ENCODE results near the gene KCNQ1. TPM values are rescaled to one million over a fixed set of nuclear protein-coding genes. Genes with fewer than 3 reads are reported as not detected.

Gene KCNQ1
- total RNA-seq, 4 donors from 2014 or later, result 0.89 to 2.2 (median 1.3) TPM

DNA sequence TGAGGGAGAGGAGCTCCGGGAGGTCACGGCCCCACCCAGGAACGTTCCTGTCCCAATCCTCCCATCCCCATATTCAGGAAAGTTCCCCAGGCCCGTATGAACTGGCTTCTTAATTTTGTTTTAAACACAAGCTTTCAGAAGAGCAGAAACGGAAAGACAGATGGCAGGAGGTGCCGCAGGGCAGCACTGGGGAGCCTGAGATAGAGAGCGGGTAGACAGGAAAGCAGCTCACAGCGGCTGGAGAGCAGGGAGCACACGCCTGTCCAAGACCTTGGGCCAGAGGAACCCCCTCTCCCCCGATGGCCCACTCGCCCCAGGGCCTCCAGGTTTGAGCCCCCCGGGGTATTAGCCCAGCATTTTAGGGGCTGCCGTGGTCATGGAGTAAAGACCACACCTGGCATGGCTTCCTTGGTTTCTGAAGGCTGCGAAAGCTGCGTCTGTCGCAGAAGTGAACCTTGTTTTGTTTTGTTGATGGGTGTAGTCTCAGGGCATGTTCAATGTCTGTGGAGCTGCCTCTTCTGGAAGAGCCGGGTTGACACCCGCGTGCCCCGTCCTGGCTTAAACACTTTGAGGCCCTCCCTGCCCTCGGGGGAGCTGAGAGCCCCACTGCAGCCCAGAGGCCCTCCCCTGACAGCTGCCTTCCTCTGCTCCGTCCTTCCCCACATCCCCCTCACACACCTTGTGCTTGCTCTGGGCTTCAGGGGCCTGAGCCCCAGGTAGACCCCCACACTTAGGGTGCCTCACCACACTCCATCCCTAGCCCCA lies 272.9 kb downstream of the KCNQ1 start:
- WGBS, result 62% methylated on average over 12 of the region's 22 CpGs
- Histone ChIP-seq H3K4me1 (peaks cover 5% of the 10 kb centered on the region), H3K27ac (no peak overlapping the region), H3K36me3 (no peaks in the 10 kb centered on the region), H3K4me3 (no peak overlapping the region), H3K27me3 (no peaks in the 10 kb centered on the region), H3K9me3 (no peaks in the 10 kb centered on the region)
- no peak for TF ChIP-seq EP300 (IDR thresholded peaks at IDR 0.05)
- no peak for DNase-seq (ENCODE audit: low spot score in 2 of 2)

DNA sequence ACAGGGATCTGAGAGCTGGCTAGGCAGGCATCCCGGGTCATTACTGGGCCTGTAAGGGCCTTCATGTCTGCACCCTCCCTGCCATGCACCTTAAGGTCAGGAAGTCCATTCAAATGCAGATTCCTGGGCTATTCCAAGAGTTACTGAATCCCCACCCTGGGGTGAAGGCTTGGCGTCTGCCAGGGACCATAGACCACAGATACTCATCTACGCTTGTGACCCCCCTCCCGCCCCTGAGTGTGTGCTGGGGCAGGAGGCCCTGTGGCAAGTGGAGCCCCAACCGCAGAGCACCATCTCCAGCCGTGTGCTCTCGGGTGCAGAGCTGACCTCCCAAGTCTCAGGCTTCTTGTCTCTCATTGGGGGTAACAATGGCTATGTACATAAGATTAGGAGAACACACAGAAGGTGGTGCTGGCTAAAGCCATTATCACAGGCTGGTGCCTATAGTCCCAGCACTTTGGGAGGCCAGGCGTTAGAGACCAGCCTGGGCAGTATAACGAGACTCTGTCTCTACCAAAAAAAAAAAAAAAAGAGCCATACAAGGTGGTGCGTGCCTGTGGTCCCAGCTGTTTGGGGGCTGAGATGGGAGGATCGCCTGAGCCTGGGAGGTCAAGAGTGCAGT lies 274.1 kb downstream of the KCNQ1 start:
- H3K4me1 ChIP-seq, result peaks cover 5% of the 10 kb centered on the region
- TF ChIP-seq POLR2A (IDR thresholded peaks at IDR 0.05), result no peak
- no peak for TF ChIP-seq EP300 (IDR thresholded peaks at IDR 0.05)
- TF ChIP-seq, protein P1, sequence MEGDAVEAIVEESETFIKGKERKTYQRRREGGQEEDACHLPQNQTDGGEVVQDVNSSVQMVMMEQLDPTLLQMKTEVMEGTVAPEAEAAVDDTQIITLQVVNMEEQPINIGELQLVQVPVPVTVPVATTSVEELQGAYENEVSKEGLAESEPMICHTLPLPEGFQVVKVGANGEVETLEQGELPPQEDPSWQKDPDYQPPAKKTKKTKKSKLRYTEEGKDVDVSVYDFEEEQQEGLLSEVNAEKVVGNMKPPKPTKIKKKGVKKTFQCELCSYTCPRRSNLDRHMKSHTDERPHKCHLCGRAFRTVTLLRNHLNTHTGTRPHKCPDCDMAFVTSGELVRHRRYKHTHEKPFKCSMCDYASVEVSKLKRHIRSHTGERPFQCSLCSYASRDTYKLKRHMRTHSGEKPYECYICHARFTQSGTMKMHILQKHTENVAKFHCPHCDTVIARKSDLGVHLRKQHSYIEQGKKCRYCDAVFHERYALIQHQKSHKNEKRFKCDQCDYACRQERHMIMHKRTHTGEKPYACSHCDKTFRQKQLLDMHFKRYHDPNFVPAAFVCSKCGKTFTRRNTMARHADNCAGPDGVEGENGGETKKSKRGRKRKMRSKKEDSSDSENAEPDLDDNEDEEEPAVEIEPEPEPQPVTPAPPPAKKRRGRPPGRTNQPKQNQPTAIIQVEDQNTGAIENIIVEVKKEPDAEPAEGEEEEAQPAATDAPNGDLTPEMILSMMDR (IDR thresholded peaks at IDR 0.05), result no peak
- no peak for TF ChIP-seq POLR2AphosphoS5 (IDR thresholded peaks at IDR 0.05)
- no peak overlapping the region for H3K4me3 ChIP-seq
- no peak for DNase-seq (ENCODE audit: low spot score in 2 of 2)
- no peaks in the 10 kb centered on the region for H3K27me3 ChIP-seq
- no peaks in the 10 kb centered on the region for H3K9me3 ChIP-seq
- no peaks in the 10 kb centered on the region for H3K36me3 ChIP-seq
- H3K27ac ChIP-seq, result no peak overlapping the region
- 87% methylated on average over 6 of the region's 11 CpGs for WGBS

DNA sequence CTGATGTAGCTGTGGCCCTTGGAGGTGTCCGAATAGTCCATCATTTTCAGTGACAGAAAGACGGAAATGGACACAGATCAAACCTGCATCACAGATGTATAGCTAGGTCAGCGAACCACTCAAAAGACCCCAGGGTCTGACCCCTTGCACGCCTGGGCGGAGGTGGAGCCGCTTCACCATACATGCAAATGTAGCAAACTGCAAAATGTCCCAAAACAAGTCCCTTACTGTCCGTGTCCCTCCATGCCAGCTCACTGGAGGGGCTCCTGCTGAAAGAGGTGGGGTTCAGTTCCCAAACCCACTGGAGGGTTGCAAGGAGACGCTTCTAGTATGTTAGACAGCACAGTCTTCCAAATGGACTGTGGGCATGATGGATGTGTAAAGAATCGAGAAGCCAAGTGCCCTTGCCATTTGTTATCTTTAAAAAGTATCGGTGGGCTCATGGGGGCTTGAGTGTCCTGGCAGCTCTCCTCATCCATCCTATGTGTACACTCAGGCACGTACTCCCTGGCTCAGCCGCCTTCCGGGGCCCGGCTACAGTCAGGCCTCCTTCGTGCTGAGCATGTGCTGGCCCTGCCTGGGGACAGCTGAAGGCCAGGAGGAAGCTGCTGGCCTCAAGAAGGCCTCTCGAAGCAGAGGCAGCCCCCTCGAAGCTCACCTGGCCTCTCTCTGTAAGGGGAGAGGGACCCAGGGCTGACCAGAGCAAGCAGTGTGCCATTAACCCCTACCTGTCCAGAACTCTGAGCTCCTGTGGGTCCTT lies 275.2 kb downstream of the KCNQ1 start:
- H3K9me3 ChIP-seq, result no peaks in the 10 kb centered on the region
- TF ChIP-seq, protein P1 (IDR thresholded peaks at IDR 0.05), result no peak
- TF ChIP-seq EP300 (IDR thresholded peaks at IDR 0.05), result no peak
- no peak for TF ChIP-seq POLR2AphosphoS5 (IDR thresholded peaks at IDR 0.05)
- no peak for TF ChIP-seq POLR2A (IDR thresholded peaks at IDR 0.05)
- no peak for DNase-seq (ENCODE audit: low spot score in 2 of 2)
- 87% methylated on average over 11 of the region's 17 CpGs for WGBS
- no peak overlapping the region for H3K4me3 ChIP-seq
- H3K4me1 ChIP-seq, result peaks cover 5% of the 10 kb centered on the region
- no peak overlapping the region for H3K27ac ChIP-seq
- H3K27me3 ChIP-seq, result no peaks in the 10 kb centered on the region
- H3K36me3 ChIP-seq, result no peaks in the 10 kb centered on the region

DNA sequence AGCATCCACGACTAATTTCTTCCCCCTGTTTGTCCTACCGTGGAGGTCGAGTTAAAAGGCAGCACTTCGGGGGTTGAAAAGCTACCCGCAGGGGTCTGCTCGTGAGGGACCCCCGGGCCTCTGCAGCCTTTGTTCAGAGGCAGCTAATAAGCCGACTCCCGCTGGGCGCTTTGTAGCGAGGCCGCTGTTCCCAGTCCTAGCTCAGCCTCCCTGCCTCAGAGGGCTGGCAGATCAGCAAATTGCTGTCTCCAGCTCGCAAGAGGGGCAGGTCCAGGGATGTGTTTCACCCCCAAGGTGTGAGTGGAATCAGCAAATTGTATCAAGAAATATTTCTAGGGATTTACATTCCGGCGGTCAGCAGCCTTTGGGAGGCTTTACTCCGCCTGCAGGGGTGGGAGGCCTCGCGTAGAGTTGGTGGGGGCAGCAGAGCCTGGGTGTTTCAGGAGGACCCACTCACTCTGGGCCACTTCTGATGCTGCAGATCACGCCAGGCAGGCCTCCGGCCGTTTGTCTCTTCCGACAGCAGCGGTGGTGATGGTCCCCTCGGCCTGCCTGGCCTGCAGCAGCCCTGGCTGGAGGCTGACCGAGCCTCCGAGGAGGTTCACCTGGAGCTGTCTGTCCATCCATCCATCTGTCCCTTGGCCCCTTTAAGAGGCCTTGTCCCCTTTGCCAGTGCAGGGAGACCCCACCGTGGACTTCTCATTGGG lies 276.6 kb downstream of the KCNQ1 start:
- H3K4me1 ChIP-seq, result peaks cover 9% of the 10 kb centered on the region
- no peak overlapping the region for H3K27ac ChIP-seq
- no peaks in the 10 kb centered on the region for H3K9me3 ChIP-seq
- H3K36me3 ChIP-seq, result no peaks in the 10 kb centered on the region
- 81% methylated on average over 13 of the region's 27 CpGs for WGBS
- H3K27me3 ChIP-seq, result no peaks in the 10 kb centered on the region
- no peak overlapping the region for H3K4me3 ChIP-seq
- DNase-seq (ENCODE audit: low spot score in 2 of 2), result no peak
- no peak for TF ChIP-seq EP300 (IDR thresholded peaks at IDR 0.05)

DNA sequence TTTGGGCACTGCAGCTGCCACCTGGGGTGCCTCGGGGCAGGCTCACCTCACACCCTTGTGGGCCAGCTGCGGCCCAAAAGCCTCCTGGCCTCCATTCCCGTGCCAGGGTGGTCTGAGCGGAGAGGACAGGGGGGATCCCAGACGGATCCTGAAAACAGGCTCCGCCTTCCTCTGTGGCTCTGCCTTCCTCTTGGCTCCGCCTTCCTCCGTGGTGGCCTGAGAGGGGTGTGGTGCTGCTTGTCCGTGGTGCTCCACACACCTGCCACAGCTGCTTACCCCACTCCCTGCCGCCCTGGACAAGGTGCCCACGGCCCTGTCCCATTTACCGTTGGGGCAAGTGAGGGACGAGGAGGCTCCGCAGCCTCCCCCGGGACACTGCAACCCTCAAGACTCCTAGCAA lies 278.1 kb downstream of the KCNQ1 start:
- no peak overlapping the region for H3K27ac ChIP-seq
- WGBS, result 67% methylated on average over 3 of the region's 15 CpGs
- H3K36me3 ChIP-seq, result no peaks in the 10 kb centered on the region
- H3K4me1 ChIP-seq, result peaks cover 8% of the 10 kb centered on the region
- no peak for DNase-seq (ENCODE audit: low spot score in 2 of 2)
- H3K27me3 ChIP-seq, result no peaks in the 10 kb centered on the region
- no peaks in the 10 kb centered on the region for H3K9me3 ChIP-seq
- TF ChIP-seq, protein P1 (IDR thresholded peaks at IDR 0.05), result no peak
- TF ChIP-seq POLR2AphosphoS5 (IDR thresholded peaks at IDR 0.05) (no peak), EP300 (IDR thresholded peaks at IDR 0.05) (no peak), POLR2A (IDR thresholded peaks at IDR 0.05) (no peak)
- H3K4me3 ChIP-seq, result no peak overlapping the region
